PC-3 (cell line): ENCODE measurements around the gene ARL11. TPM values are rescaled to one million over a fixed set of nuclear protein-coding genes. Genes with fewer than 3 reads are reported as not detected.
A peak's percentile ranks its signal among the peaks of the same experiment; 100 is the strongest.

ENCODE experiments used
- ATAC-seq: fragments of 200-7000 bp; cut with Tn5 transposase; 2 replicates; pipeline ENCODE4 v1.9.1; 2020; ENCODE audit warnings: mild to moderate bottlenecking, moderate library complexity
- BruUV-seq: library from RNA; stranded (reverse); fragments of 400-500 nt; replicated peaks from 2 replicates; lab custom pipeline; 2021; lab: Mats Ljungman, UMichigan
- CTCF ChIA-PET: fragments of 300-600 bp; sonication (Branson Sonifier 250); formaldehyde crosslinking; loops from one replicate; lab custom pipeline; 2022; ENCODE audit warnings: antibody characterized with exemption; lab: Charles Lee
- POLR2A ChIA-PET: fragments of 300-600 bp; sonication (Branson Sonifier 250); formaldehyde crosslinking; loops from one replicate; lab custom pipeline; 2022; ENCODE audit warnings: antibody characterized with exemption; ENCODE audit not compliant: unreplicated experiment; lab: Charles Lee
- DNase-seq: peaks from one replicate; pipeline ENCODE4 v3.0.0-alpha.2; 2015
- H2AFZ ChIP-seq: fragments of 300-600 bp; sonication (generic); 2 replicates; pipeline ENCODE4 v1.6.0; 2016; ENCODE audit warnings: antibody characterized with exemption, low read length
- H3F3A ChIP-seq: fragments of 300-600 bp; sonication (generic); one replicate; pipeline ENCODE4 v1.6.0; 2017; ENCODE audit warnings: antibody characterized with exemption, low read length, control low read depth, mild to moderate bottlenecking; ENCODE audit not compliant: unreplicated experiment
- H3K27ac ChIP-seq: fragments of 300-600 bp; sonication (generic); 2 replicates; pipeline ENCODE4 v1.5.1; 2016; ENCODE audit warnings: mild to moderate bottlenecking, low read length
- H3K27me3 ChIP-seq: fragments of 300-600 bp; sonication (generic); 2 replicates; pipeline ENCODE4 v1.6.1; 2016; ENCODE audit warnings: low read length, mixed read lengths
- H3K36me3 ChIP-seq: fragments of 300-600 bp; sonication (generic); 2 replicates; pipeline ENCODE4 v1.6.1; 2016; ENCODE audit warnings: low read depth, mixed run types, low read length, mixed read lengths
- H3K4me1 ChIP-seq: fragments of 300-600 bp; sonication (generic); 2 replicates; pipeline ENCODE4 v1.5.1; 2016; ENCODE audit warnings: low read length; ENCODE audit not compliant: insufficient read depth
- H3K4me2 ChIP-seq: fragments of 300-600 bp; sonication (generic); 2 replicates; pipeline ENCODE4 v1.6.0; 2016; ENCODE audit warnings: low read length
- H3K4me3 ChIP-seq: fragments of 300-600 bp; sonication (generic); 2 replicates; pipeline ENCODE4 v1.5.1; 2016; ENCODE audit warnings: mild to moderate bottlenecking, low read length, mixed read lengths
- H3K79me2 ChIP-seq: fragments of 300-600 bp; sonication (generic); 2 replicates; pipeline ENCODE4 v1.6.1; 2017; ENCODE audit warnings: low read length, mixed read lengths
- H3K9ac ChIP-seq: fragments of 300-600 bp; sonication (generic); 2 replicates; pipeline ENCODE4 v1.6.0; 2016; ENCODE audit warnings: mild to moderate bottlenecking, low read length
- H3K9me2 ChIP-seq: fragments of 300-600 bp; sonication (generic); replicated peaks from 2 replicates; pipeline ENCODE4 v1.6.1; 2016; ENCODE audit warnings: mixed run types, low read length, mixed read lengths
- H3K9me3 ChIP-seq: fragments of 300-600 bp; sonication (generic); 2 replicates; pipeline ENCODE4 v1.6.1; 2016; ENCODE audit warnings: low read length, mixed read lengths
- H4K20me1 ChIP-seq: fragments of 300-600 bp; sonication (generic); 2 replicates; pipeline ENCODE4 v1.6.1; 2016; ENCODE audit warnings: low read length, mixed read lengths
- EZH2 ChIP-seq: fragments of 300-600 bp; sonication (generic); IDR thresholded peaks from one replicate; pipeline ENCODE4 v1.6.1; 2017; ENCODE audit warnings: antibody characterized with exemption, mild to moderate bottlenecking, low read length; ENCODE audit not compliant: unreplicated experiment
- EZH2phosphoT487 ChIP-seq: fragments of 300-600 bp; sonication (generic); IDR thresholded peaks from 2 replicates; pipeline ENCODE4 v1.6.1; 2018; ENCODE audit warnings: mild to moderate bottlenecking, antibody characterized with exemption, low read length, borderline replicate concordance
- intact Hi-C: fragments of 100-400 bp; cut with micrococcal nuclease; formaldehyde crosslinking; loops from 2 replicates; pipeline ENCODE4 v1.9.0; 2023
- total RNA-seq: library from RNA; depleted of rRNA; stranded (reverse); fragments of >200 nt; gene quantifications from 2 replicates; pipeline ENCODE4 v1.2.3, GENCODE V29; 2014
- TF ChIP-seq, protein P1 (sequence below): fragments of 300-600 bp; sonication (generic); conservative IDR thresholded peaks from 2 replicates; pipeline ENCODE4 v1.5.1; 2017; ENCODE audit warnings: antibody characterized with exemption, low read depth, mild to moderate bottlenecking, low read length

Gene ARL11
- total RNA-seq, 1 experiment from 2014 or later: not detected

DNA sequence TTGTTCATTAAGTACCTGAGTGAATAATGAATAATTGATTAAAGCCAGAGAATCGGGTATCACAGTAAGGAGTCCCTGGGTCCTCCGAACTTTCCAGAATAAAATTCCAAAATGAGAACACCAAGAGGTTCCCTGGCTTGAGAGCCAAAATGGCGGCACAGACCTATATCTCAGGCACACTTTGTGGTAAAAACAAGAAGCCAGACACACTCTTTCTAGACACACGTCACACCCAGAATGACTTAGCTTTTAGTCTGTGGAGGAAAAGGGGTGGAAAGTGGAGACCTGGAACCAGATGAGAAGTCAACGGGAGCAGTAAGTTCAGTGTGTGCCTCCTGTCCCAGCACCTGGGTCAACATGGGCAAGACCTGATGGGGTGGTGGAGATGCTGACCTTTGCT is 8.4 kb downstream of the ARL11 start:
- intact Hi-C loops: no loop called here
- TF ChIP-seq, protein P1, sequence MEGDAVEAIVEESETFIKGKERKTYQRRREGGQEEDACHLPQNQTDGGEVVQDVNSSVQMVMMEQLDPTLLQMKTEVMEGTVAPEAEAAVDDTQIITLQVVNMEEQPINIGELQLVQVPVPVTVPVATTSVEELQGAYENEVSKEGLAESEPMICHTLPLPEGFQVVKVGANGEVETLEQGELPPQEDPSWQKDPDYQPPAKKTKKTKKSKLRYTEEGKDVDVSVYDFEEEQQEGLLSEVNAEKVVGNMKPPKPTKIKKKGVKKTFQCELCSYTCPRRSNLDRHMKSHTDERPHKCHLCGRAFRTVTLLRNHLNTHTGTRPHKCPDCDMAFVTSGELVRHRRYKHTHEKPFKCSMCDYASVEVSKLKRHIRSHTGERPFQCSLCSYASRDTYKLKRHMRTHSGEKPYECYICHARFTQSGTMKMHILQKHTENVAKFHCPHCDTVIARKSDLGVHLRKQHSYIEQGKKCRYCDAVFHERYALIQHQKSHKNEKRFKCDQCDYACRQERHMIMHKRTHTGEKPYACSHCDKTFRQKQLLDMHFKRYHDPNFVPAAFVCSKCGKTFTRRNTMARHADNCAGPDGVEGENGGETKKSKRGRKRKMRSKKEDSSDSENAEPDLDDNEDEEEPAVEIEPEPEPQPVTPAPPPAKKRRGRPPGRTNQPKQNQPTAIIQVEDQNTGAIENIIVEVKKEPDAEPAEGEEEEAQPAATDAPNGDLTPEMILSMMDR: no peak
- no peak for TF ChIP-seq EZH2phosphoT487
- TF ChIP-seq EZH2: no peak
- Histone ChIP-seq H3F3A (no peaks in the 10 kb centered on the region), H3K27me3 (no peaks in the 10 kb centered on the region), H3K36me3 (no peaks in the 10 kb centered on the region), H3K9ac (no peak overlapping the region), H3K9me2 (no peaks in the 10 kb centered on the region), H3K9me3 (no peaks in the 10 kb centered on the region), H3K4me2 (no peak overlapping the region), H3K4me1 (no peaks in the 10 kb centered on the region; the same call in 1 of the 2 replicates), H3K4me3 (no peak overlapping the region), H3K27ac (no peak overlapping the region), H4K20me1 (no peaks in the 10 kb centered on the region), H3K79me2 (no peaks in the 10 kb centered on the region), H2AFZ (no peak overlapping the region)
- POLR2A ChIA-PET: no interaction called here
- DNase-seq (no peak), ATAC-seq (no peak)
- CTCF ChIA-PET: no interaction called here
- BruUV-seq: no TSS peak

DNA sequence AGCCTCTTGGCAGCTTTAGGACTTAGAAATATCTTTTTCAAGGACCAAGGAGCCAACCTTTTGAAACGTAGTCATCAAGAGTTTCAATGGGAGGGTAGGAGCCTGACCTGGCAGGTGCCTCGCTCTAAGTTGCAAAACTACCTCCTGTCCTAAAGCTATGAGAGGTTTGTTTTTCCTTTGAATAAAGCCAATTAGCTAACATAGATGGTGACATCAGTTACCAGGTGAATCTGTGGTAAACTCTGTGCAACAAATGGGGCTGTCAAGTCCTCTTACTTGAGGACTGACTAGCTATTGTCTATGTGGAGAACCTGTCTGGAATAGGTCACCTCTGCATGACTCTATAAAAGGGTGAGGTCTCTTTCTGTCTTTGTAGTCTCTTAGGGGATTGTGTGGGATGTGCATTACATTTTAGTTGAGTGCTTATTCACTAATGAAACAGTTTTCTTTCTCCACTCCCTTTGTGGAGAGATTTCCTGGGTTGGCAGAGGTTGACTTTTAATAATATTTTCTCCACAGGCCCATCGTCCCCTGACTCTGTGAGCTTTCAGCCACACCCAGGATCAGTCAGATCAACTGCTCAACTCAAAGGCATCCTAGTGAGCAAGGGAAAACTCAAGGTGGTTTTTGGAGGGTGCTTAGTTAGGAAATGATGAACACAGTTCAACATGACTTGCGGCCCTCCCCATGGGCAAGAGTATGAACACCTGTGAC is 9.9 kb downstream of the ARL11 start:
- POLR2A ChIA-PET: no interaction called here
- Histone ChIP-seq H3K79me2 (no peaks in the 10 kb centered on the region), H3K4me2 (no peak overlapping the region), H3K4me3 (no peak overlapping the region), H3K9ac (no peak overlapping the region), H4K20me1 (no peaks in the 10 kb centered on the region), H2AFZ (no peak overlapping the region), H3K9me3 (no peaks in the 10 kb centered on the region), H3K36me3 (no peaks in the 10 kb centered on the region), H3K9me2 (no peaks in the 10 kb centered on the region), H3K27me3 (no peaks in the 10 kb centered on the region), H3K27ac (0 out of 2 replicates have a peak overlapping the region, but pooled peaks have one; percentile 11), H3K4me1 (peaks cover 4% of the 10 kb centered on the region; the same call in 1 of the 2 replicates), H3F3A (no peaks in the 10 kb centered on the region)
- peak; percentile 53; the same call in 1 of the 2 replicates for ATAC-seq
- no TSS peak for BruUV-seq
- CTCF ChIA-PET: no interaction called here
- intact Hi-C loops: no loop called here
- TF ChIP-seq EZH2phosphoT487: no peak
- TF ChIP-seq EZH2: no peak
- TF ChIP-seq, protein P1: no peak
- peak; percentile 43 for DNase-seq

DNA sequence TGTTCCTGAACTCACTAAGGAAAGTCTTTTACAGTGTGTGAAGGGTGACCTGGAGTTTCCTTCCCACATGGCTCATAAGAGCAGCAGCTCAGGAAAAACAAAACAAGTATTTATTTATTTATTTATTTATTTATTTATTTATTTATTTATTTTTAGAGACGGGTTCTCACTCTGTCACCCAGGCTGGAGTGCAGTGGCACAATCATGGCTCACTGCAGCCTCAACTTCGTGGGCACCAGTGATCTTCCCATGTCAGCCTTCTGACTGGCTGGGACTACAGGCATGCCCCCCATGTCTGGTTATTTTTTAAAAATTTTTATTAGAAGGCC is 10.4 kb downstream of the ARL11 start:
- BruUV-seq: no TSS peak
- ChIA-PET CTCF (no interaction called here), POLR2A (no interaction called here)
- H3K4me1 ChIP-seq: peaks cover 4% of the 10 kb centered on the region; the same call in 1 of the 2 replicates
- no peaks in the 10 kb centered on the region for H3K9me2 ChIP-seq
- H3K9me3 ChIP-seq: no peaks in the 10 kb centered on the region
- no peak overlapping the region for H3K4me2 ChIP-seq
- H3K79me2 ChIP-seq: no peaks in the 10 kb centered on the region
- no peak overlapping the region for H3K4me3 ChIP-seq
- H3F3A ChIP-seq: no peaks in the 10 kb centered on the region
- no peaks in the 10 kb centered on the region for H3K27me3 ChIP-seq
- H4K20me1 ChIP-seq: no peaks in the 10 kb centered on the region
- TF ChIP-seq EZH2 (no peak), EZH2phosphoT487 (no peak)
- TF ChIP-seq, protein P1: no peak
- no peak overlapping the region for H3K27ac ChIP-seq
- DNase-seq: no peak
- intact Hi-C loops: no loop called here
- ATAC-seq: no peak
- H3K36me3 ChIP-seq: no peaks in the 10 kb centered on the region
- H3K9ac ChIP-seq: no peak overlapping the region
- H2AFZ ChIP-seq: no peak overlapping the region
